HG02884 (cell line): ENCODE results near the gene AKAP7.

Source experiments
- ATAC-seq: cut with Tn5 transposase; IDR thresholded peaks from one replicate; pipeline ENCODE4 v1.9.1; 2021; ENCODE audit warnings: mild to moderate bottlenecking, moderate library complexity; ENCODE audit not compliant: unreplicated experiment

AKAP7 gene

GRCh38 chr6:131132360-131132759, 2.9 kb upstream of the AKAP7 start:
- ATAC-seq: no peak

GRCh38 chr6:131134220-131134979, 867 bp upstream of the AKAP7 start:
- no peak for ATAC-seq

- no peak for ATAC-seq
These were observed 355 bp upstream of the AKAP7 start for GRCh38 chr6:131134980-131135243.

GRCh38 chr6:131136021-131136786, 937 bp downstream of the AKAP7 start:
- no peak for ATAC-seq

- ATAC-seq: no peak
These were observed 4.3 kb downstream of the AKAP7 start for GRCh38 chr6:131139599-131139998.

- no peak for ATAC-seq
These were observed 8.1 kb downstream of the AKAP7 start for GRCh38 chr6:131143319-131143718.

- ATAC-seq: no peak
These were observed 11.6 kb downstream of the AKAP7 start for GRCh38 chr6:131146865-131147264.

GRCh38 chr6:131156411-131156810, 21.1 kb downstream of the AKAP7 start:
- no peak for ATAC-seq

- ATAC-seq: no peak
These were observed 24.3 kb downstream of the AKAP7 start for GRCh38 chr6:131159578-131159977.

GRCh38 chr6:131160254-131160758, 25.0 kb downstream of the AKAP7 start:
- no peak for ATAC-seq

- no peak for ATAC-seq
These were observed 26.7 kb downstream of the AKAP7 start for GRCh38 chr6:131161987-131162386.

- no peak for ATAC-seq
These were observed 28.6 kb downstream of the AKAP7 start for GRCh38 chr6:131163886-131164285.

- no peak for ATAC-seq
These were observed 29.2 kb downstream of the AKAP7 start for GRCh38 chr6:131164506-131164905.

- ATAC-seq: no peak
These were observed 32.5 kb downstream of the AKAP7 start for GRCh38 chr6:131167773-131168172.

- ATAC-seq: no peak
These were observed 34.3 kb downstream of the AKAP7 start for GRCh38 chr6:131169613-131170012.

- ATAC-seq: no peak
These were observed 37.0 kb downstream of the AKAP7 start for GRCh38 chr6:131172222-131172621.

GRCh38 chr6:131173680-131174079, 38.4 kb downstream of the AKAP7 start:
- ATAC-seq: no peak

GRCh38 chr6:131175564-131175963, 40.3 kb downstream of the AKAP7 start:
- no peak for ATAC-seq

- ATAC-seq: no peak
These were observed 42.7 kb downstream of the AKAP7 start for GRCh38 chr6:131177996-131178395.

GRCh38 chr6:131182991-131183425, 47.7 kb downstream of the AKAP7 start:
- ATAC-seq: no peak

- ATAC-seq: no peak
These were observed 48.3 kb downstream of the AKAP7 start for GRCh38 chr6:131183427-131184095.

- ATAC-seq: no peak
These were observed 56.3 kb downstream of the AKAP7 start for GRCh38 chr6:131191590-131191989.
